Upper lobe of left lung (tissue), 4 donors: ENCODE results near the gene BLCAP.

ENCODE experiments used
- CTCF ChIP-seq, 6 experiments: fragments of 450-650 bp in 4 of 6; fragments of 200-600 bp in 2 of 6; sonication (generic) in 2 of 6; IDR thresholded peaks; one replicate each; pipeline ENCODE4 v1.5.1; 2016 to 2019; ENCODE audit warnings: antibody characterized with exemption in 6 of 6
- EP300 ChIP-seq, 4 donors: sonication (generic); formaldehyde crosslinking; IDR thresholded peaks; one replicate each; pipeline ENCODE4 v1.5.1; 2017; ENCODE audit warnings: antibody characterized with exemption in 4 of 4, control low read depth in 2 of 4

- TF ChIP-seq EP300 (IDR thresholded peaks at IDR 0.05) = no peak
- TF ChIP-seq CTCF (IDR thresholded peaks at IDR 0.05) = no peak
These were observed 33.4 kb downstream of the BLCAP start for GRCh38 chr20:37494301-37494700.
